Esophagus squamous epithelium (tissue), 5 donors: ENCODE measurements around the gene UBE2O. TPM values are rescaled to one million over a fixed set of nuclear protein-coding genes. Genes with fewer than 3 reads are reported as not detected.
A peak's percentile ranks its signal among the peaks of the same experiment; 100 is the strongest.

Source experiments
- DNase-seq: peaks from one replicate; lab custom pipeline; 2025; lab: John Stamatoyannopoulos, UW
- H3K27ac ChIP-seq, 4 donors: fragments of 200-600 bp; sonication (generic); one replicate each; pipeline ENCODE4 v1.5.1; 2016 to 2019; ENCODE audit warnings: mild to moderate bottlenecking in 1 of 4
- H3K27me3 ChIP-seq, 4 donors: fragments of 200-600 bp; sonication (generic); 1 replicate in 3 of 4; 2 replicates in 1 of 4; pipeline versions ENCODE4 v1.5.1 to v1.6.0; 2017 to 2021; ENCODE audit warnings: antibody characterized with exemption in 1 of 4
- H3K36me3 ChIP-seq, 3 donors: fragments of 200-600 bp; sonication (generic); one replicate each; pipeline ENCODE4 v1.5.1; 2016 to 2019
- H3K4me1 ChIP-seq, 3 donors: fragments of 200-600 bp; sonication (generic); one replicate each; pipeline ENCODE4 v1.5.1; 2017 to 2019
- H3K4me3 ChIP-seq, 4 donors: fragments of 200-600 bp; sonication (generic); 1 replicate in 3 of 4; 2 replicates in 1 of 4; pipeline ENCODE4 v1.5.1; 2016 to 2019; ENCODE audit warnings: mild to moderate bottlenecking in 2 of 4, moderate library complexity in 1 of 4
- H3K9me3 ChIP-seq, 3 donors: fragments of 200-600 bp; sonication (generic); one replicate each; pipeline ENCODE4 v1.5.1; 2016 to 2019
- POLR2A ChIP-seq, 4 donors: fragments of 450-650 bp; IDR thresholded peaks; one replicate each; pipeline ENCODE4 v1.6.1; 2017; ENCODE audit warnings: antibody characterized with exemption in 4 of 4, mild to moderate bottlenecking in 4 of 4, moderate library complexity in 3 of 4
- WGBS, 2 donors: methylation state at CpG; one replicate each; pipeline ENCODE4 v1.1.5; 2018; 5-methylcytosine and 5-hydroxymethylcytosine counted together
- intact Hi-C: fragments of 100-400 bp; cut with DNase I; formaldehyde crosslinking; loops from one replicate; pipeline ENCODE4 v1.15.0; 2022
- total RNA-seq, 4 donors: library from RNA; depleted of rRNA; stranded (reverse); fragments of >200 nt; gene quantifications; one replicate each; pipeline ENCODE4 v1.1.0, GENCODE V29; 2016
- TF ChIP-seq, protein P1 (sequence below), 6 experiments: fragments of 450-650 bp in 4 of 6; fragments of 200-600 bp in 2 of 6; sonication (generic) in 2 of 6; IDR thresholded peaks; one replicate each; pipeline ENCODE4 v1.5.1; 2016 to 2019; ENCODE audit warnings: antibody characterized with exemption in 6 of 6, mild to moderate bottlenecking in 4 of 6, moderate library complexity in 4 of 6
- donor health status: DM: yes; HTN: yes; CAD: no.

The UBE2O gene
- total RNA-seq, 4 donors from 2014 or later: 11.9 to 19.8 (median 16.3) TPM

DNA sequence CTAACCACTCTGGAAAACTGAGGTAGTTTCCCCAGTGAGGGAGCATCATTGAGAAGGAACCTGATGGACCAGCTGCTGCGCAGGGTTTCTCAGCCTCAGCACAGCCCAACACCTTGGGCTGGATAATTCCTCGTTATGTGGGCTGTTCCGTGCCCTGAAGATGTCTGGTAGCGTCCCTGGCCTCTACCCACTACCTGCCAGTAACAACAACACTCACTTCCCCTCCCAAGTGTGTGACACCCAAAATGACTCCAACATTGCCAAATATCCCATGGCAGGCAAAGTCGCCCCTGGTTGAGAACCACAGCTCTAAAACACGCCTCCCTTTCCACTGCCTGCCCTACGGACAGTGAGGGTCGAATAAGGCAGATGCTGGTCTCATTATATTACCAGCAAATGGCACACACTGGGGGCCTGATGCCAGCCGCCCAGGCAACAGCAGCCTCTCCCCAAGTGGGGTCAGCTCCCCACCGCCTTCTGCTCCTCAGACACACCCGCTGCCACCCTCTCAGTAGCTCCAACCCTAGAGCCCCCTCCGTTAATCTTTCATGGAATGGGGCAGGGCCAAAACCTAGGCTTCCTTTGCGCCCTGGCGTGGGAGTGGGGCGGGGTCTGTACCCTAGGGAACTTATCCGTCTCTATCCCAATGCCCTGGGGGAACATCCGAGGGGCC is 47.3 kb upstream of the UBE2O start:
- Histone ChIP-seq H3K4me1 (peaks cover 14 to 69% (median 33%) of the 10 kb centered on the region in 3 donors), H3K4me3 (peak overlapping the region; percentile 64 to 95 (median 84)), H3K9me3 (no peaks in the 10 kb centered on the region), H3K36me3 (no peaks in the 10 kb centered on the region), H3K27me3 (no peaks in the 10 kb centered on the region), H3K27ac (peak overlapping the region; percentile 84 to 94 (median 91))
- TF ChIP-seq, protein P1, sequence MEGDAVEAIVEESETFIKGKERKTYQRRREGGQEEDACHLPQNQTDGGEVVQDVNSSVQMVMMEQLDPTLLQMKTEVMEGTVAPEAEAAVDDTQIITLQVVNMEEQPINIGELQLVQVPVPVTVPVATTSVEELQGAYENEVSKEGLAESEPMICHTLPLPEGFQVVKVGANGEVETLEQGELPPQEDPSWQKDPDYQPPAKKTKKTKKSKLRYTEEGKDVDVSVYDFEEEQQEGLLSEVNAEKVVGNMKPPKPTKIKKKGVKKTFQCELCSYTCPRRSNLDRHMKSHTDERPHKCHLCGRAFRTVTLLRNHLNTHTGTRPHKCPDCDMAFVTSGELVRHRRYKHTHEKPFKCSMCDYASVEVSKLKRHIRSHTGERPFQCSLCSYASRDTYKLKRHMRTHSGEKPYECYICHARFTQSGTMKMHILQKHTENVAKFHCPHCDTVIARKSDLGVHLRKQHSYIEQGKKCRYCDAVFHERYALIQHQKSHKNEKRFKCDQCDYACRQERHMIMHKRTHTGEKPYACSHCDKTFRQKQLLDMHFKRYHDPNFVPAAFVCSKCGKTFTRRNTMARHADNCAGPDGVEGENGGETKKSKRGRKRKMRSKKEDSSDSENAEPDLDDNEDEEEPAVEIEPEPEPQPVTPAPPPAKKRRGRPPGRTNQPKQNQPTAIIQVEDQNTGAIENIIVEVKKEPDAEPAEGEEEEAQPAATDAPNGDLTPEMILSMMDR (IDR thresholded peaks at IDR 0.05): no peak
- TF ChIP-seq POLR2A (IDR thresholded peaks at IDR 0.05): peak in 1 of 4 donors; percentile 27
- WGBS, 2 donors: 32 to 36% methylated on average over 5 to 14 of the region's 17 CpGs
- DNase-seq: no peak
- intact Hi-C loops: loop anchor here (10.0 kb wide), 1 partner anchor 95 kb away; no protein-coding TSS in a partner anchor

DNA sequence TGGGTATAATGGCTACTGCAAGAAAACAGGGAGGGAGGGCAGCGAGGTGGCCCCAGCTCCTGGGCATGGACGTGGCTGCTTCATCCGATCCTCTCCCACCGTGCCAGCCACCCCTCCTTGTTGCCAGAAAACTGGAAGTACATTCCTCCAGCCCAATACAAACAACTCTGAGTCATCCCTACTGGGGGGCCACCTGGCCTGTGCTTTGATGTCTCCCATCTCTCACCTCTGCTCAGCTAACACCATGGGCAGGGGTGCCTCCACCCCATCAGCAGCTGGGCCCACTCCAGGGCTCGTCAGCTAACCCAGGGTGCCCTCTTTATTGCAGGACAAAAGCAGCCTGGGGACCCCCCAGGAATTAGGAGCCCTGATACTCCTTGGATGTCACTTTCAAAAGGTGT is 46.3 kb upstream of the UBE2O start:
- 51 to 53% methylated on average over 3 to 5 of the region's 5 CpGs for WGBS, 2 donors
- Histone ChIP-seq H3K36me3 (no peaks in the 10 kb centered on the region), H3K4me3 (peak overlapping the region; percentile 64 to 95 (median 84)), H3K9me3 (no peaks in the 10 kb centered on the region), H3K27me3 (no peaks in the 10 kb centered on the region), H3K4me1 (peaks cover 16 to 79% (median 34%) of the 10 kb centered on the region in 3 donors), H3K27ac (peak overlapping the region; percentile 84 to 94 (median 91))
- DNase-seq: no peak
- intact Hi-C loops: no loop called here
- TF ChIP-seq, protein P1 (IDR thresholded peaks at IDR 0.05): no peak
- no peak for TF ChIP-seq POLR2A (IDR thresholded peaks at IDR 0.05)

DNA sequence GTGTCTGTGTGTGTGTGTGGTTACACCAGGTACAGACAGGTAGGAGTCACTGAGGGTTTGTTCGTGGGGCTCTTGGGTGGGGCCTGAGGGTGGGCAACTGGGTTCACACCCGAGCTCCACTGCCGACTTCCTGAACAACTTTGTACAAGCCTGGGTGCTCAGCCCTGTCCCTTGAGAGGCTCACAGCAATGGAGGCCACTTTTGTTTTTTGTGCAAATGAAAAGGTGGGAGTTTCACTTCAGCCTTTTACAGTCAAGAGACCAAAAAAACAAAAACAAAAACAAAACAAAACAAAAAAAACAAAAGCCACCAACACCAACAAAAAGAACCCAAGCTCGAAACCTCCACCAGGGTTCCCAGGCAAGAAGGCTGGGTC is 45.9 kb upstream of the UBE2O start:
- peak overlapping the region; percentile 84 to 94 (median 91) for H3K27ac ChIP-seq
- peaks cover 20 to 83% (median 38%) of the 10 kb centered on the region in 3 donors for H3K4me1 ChIP-seq
- no peaks in the 10 kb centered on the region for H3K9me3 ChIP-seq
- H3K36me3 ChIP-seq: no peaks in the 10 kb centered on the region
- WGBS, 2 donors: 52 to 63% methylated on average over 2 to 3 of the region's 4 CpGs
- H3K27me3 ChIP-seq: no peaks in the 10 kb centered on the region
- no peak for TF ChIP-seq POLR2A (IDR thresholded peaks at IDR 0.05)
- H3K4me3 ChIP-seq: peak overlapping the region in 3 of 4 donors; percentile 64 to 86 (median 83)
- no peak for DNase-seq
- intact Hi-C loops: no loop called here

DNA sequence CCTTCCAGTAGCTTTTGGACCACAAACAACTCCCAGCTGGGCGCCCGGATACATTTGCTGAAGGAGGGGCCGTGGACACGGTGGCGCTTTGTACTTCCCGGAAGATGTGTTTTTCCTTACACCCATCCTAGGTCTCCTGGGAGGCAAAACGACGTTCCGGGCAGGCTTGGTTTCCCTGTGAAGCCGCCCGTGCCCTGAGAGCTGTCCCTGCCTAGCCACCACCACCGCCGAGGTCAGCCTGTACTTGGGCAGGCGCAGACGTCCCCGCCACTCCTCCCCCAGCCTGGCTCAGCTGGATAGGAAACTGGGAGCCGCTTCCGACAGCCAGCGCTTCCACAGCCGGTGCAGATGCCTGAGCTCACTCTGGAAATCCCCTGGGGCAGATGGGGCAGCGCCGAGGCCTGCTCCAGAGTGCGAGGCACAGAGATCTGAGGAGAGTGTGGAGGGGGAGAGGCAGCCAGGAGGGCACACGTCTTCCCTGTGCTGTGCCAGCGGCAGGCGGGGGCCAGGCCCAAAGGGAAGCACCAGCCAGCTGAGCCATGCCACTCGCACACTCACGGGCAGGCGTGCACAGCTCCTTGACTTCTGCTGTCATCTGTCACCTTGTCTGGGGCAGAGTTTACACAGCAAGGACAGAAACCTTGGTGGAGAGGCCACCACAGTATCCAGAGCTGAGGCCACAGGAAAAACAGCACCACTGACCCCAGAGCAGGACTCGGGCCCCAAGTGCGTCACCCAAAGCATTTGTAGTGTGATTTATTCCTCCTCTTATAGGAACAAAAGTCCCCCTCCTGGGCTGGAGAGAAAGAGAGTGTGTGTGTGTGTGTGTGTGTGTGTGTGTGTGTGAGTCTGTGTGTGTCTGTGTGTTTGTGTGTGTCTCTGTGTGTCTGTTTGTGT is 45.3 kb upstream of the UBE2O start:
- Histone ChIP-seq H3K27ac (peak overlapping the region; percentile 84 to 94 (median 88)), H3K4me1 (peaks cover 26 to 89% (median 44%) of the 10 kb centered on the region in 3 donors)
- intact Hi-C loops: no loop called here

DNA sequence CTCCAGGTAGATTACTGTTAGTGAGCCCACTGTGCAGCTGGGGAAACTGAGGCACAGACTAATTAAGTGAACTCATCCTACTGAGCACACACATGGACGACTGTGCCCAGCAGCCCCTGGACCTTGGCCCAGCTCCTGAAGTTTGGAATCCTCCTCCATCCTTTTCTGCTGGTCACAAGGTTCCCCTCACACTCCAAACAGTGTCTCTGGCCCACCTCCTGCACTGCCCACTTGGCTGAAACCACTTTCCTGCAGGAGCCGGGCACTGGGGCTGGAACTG is 44.7 kb upstream of the UBE2O start:
- peaks cover 31 to 95% (median 50%) of the 10 kb centered on the region in 3 donors for H3K4me1 ChIP-seq
- intact Hi-C loops: no loop called here
- peak overlapping the region in 3 of 4 donors; percentile 46 to 83 (median 64) for H3K4me3 ChIP-seq

More for the DNA sequence above, 45.3 kb upstream of the UBE2O start:
- DNase-seq: no peak
- H3K4me3 ChIP-seq: peak overlapping the region in 3 of 4 donors; percentile 46 to 83 (median 64)
- TF ChIP-seq, protein P1 (IDR thresholded peaks at IDR 0.05): no peak
- TF ChIP-seq POLR2A (IDR thresholded peaks at IDR 0.05): peak in 1 of 4 donors; percentile 42
- no peaks in the 10 kb centered on the region for H3K36me3 ChIP-seq
- 13 to 21% methylated on average over 3 to 15 of the region's 31 CpGs for WGBS, 2 donors
- no peaks in the 10 kb centered on the region for H3K27me3 ChIP-seq
- H3K9me3 ChIP-seq: no peaks in the 10 kb centered on the region

More for the DNA sequence above, 44.7 kb upstream of the UBE2O start:
- DNase-seq: no peak
- H3K9me3 ChIP-seq: no peaks in the 10 kb centered on the region
- H3K36me3 ChIP-seq: no peaks in the 10 kb centered on the region
- no peaks in the 10 kb centered on the region for H3K27me3 ChIP-seq
- 45% methylated on average over 2 of the region's 2 CpGs; no CpG with 5 or more reads in 1 of the 2 donors for WGBS, 2 donors
- TF ChIP-seq POLR2A (IDR thresholded peaks at IDR 0.05): no peak
- TF ChIP-seq, protein P1 (IDR thresholded peaks at IDR 0.05): no peak
- peak overlapping the region; percentile 84 to 94 (median 88) for H3K27ac ChIP-seq
